CD4-positive, alpha-beta T cell (primary cell): ENCODE measurements around the gene ADAM8. TPM values are rescaled to one million over a fixed set of nuclear protein-coding genes. Genes with fewer than 3 reads are reported as not detected.

Experiments
- ATAC-seq: fragments of 200-7000 bp; cut with Tn5 transposase; one replicate; pipeline ENCODE4 v1.10.0; 2022; ENCODE audit warnings: mild to moderate bottlenecking; ENCODE audit not compliant: poor library complexity
- CTCF ChIA-PET: fragments of 350-600 bp; sonication (Branson Sonifier 250); formaldehyde crosslinking; loops from one replicate; lab custom pipeline; 2021; ENCODE audit warnings: antibody characterized with exemption, inconsistent platforms; lab: Charles Lee
- POLR2A ChIA-PET: fragments of 350-600 bp; sonication (Branson Sonifier 250); formaldehyde crosslinking; loops from one replicate; lab custom pipeline; 2021; ENCODE audit warnings: antibody characterized with exemption, inconsistent platforms; lab: Charles Lee
- DNase-seq, 14 experiments: peaks; one replicate each; pipeline ENCODE4 v3.0.0-alpha.2; 2013 to 2020; ENCODE audit warnings: mixed read lengths in 2 of 14
- H3K27ac ChIP-seq, 2 donors: one replicate each; pipeline versions ENCODE4 v1.5.1 to v1.7.0; 2013; ENCODE audit warnings: low read length in 2 of 2, low read depth in 1 of 2, mild to moderate bottlenecking in 1 of 2
- H3K27me3 ChIP-seq, 2 experiments: 1 replicate in 1 of 2; 2 replicates in 1 of 2; pipeline versions ENCODE4 v1.6.1 to v1.7.0; 2013; ENCODE audit warnings: low read length in 2 of 2, control low read depth in 1 of 2, mild to moderate bottlenecking in 1 of 2, moderate library complexity in 1 of 2; ENCODE audit not compliant: insufficient read depth in 2 of 2, control insufficient read depth in 1 of 2
- H3K36me3 ChIP-seq: one replicate; pipeline ENCODE4 v1.6.1; 2013; ENCODE audit warnings: low read length, control low read depth; ENCODE audit not compliant: insufficient read depth
- H3K4me1 ChIP-seq: one replicate; pipeline ENCODE4 v1.6.1; 2013; ENCODE audit warnings: low read length, control low read depth; ENCODE audit not compliant: insufficient read depth
- H3K4me3 ChIP-seq: one replicate; pipeline ENCODE4 v1.5.1; 2013; ENCODE audit warnings: mild to moderate bottlenecking, low read length, moderate library complexity
- H3K9me3 ChIP-seq, 2 experiments: 1 replicate in 1 of 2; 2 replicates in 1 of 2; pipeline versions ENCODE4 v1.6.1 to v1.7.0; 2013; ENCODE audit warnings: low read length in 2 of 2, mild to moderate bottlenecking in 2 of 2, control low read depth in 1 of 2, moderate library complexity in 1 of 2; ENCODE audit not compliant: control insufficient read depth in 1 of 2, insufficient read depth in 1 of 2
- H3K27ac Mint-ChIP-seq: one replicate; pipeline ENCODE4 v1.8.0; 2020; ENCODE audit warnings: mixed read lengths
- H3K27me3 Mint-ChIP-seq: one replicate; pipeline ENCODE4 v1.8.0; 2021; ENCODE audit warnings: mixed read lengths
- H3K36me3 Mint-ChIP-seq: one replicate; pipeline ENCODE4 v1.8.0; 2021; ENCODE audit warnings: low read depth, mixed read lengths
- H3K4me1 Mint-ChIP-seq: one replicate; pipeline ENCODE4 v1.8.0; 2021; ENCODE audit warnings: low read depth, mixed read lengths
- H3K4me3 Mint-ChIP-seq: one replicate; pipeline ENCODE4 v1.8.0; 2020; ENCODE audit warnings: mild to moderate bottlenecking, mixed read lengths
- H3K9me3 Mint-ChIP-seq: one replicate; pipeline ENCODE4 v1.8.0; 2020; ENCODE audit warnings: mixed read lengths
- CTCF ChIP-seq: fragments of 200-600 bp; IDR thresholded peaks from one replicate; pipeline ENCODE4 v1.8.0; 2022; ENCODE audit warnings: antibody characterized with exemption, mild to moderate bottlenecking
- intact Hi-C, 2 experiments: fragments of 100-400 bp; cut with DNase I in 1 of 2; cut with micrococcal nuclease in 1 of 2; formaldehyde crosslinking; loops; one replicate each; pipeline versions ENCODE4 v1.15.1 to v1.9.0; 2023 to 2025; cut with DNase I, micrococcal nuclease
- total RNA-seq, 174 experiments: library from RNA in 2 of 174; stranded (reverse) in 2 of 174; gene quantifications; one replicate each; pipeline ENCODE4 v1.2.3 and lab custom pipeline; 2021 to 2026

The ADAM8 gene
- total RNA-seq, 2 experiments from 2014 or later: 95.6 to 95.9 TPM

- Histone ChIP-seq H3K4me3 (no peak overlapping the region), H3K36me3 (no peaks in the 10 kb centered on the region), H3K27me3 (no peaks in the 10 kb centered on the region), H3K9me3 (no peaks in the 10 kb centered on the region), H3K4me1 (peaks cover 17% of the 10 kb centered on the region), H3K27ac (no peak overlapping the region)
- no peak overlapping the region for H3K4me3 Mint-ChIP-seq
- no peak overlapping the region for H3K27ac Mint-ChIP-seq
- H3K4me1 Mint-ChIP-seq: peaks cover 16% of the 10 kb centered on the region
- ATAC-seq: no peak
- CTCF ChIA-PET: no interaction called here
- DNase-seq: no peak
- H3K9me3 Mint-ChIP-seq: no peaks in the 10 kb centered on the region
- TF ChIP-seq CTCF: no peak
- H3K36me3 Mint-ChIP-seq: no peaks in the 10 kb centered on the region
- intact Hi-C loops: no loop called here
- POLR2A ChIA-PET: no interaction called here
- no peaks in the 10 kb centered on the region for H3K27me3 Mint-ChIP-seq
Observed at GRCh38 chr10:133253361-133253955, 23.2 kb downstream of the ADAM8 start.

GRCh38 chr10:133252223-133252552 is 24.5 kb downstream of the ADAM8 start:
- no peak for ATAC-seq

GRCh38 chr10:133251388-133252222 is 25.1 kb downstream of the ADAM8 start:
- TF ChIP-seq CTCF: no peak
- no peaks in the 10 kb centered on the region for H3K27me3 Mint-ChIP-seq
- H3K9me3 Mint-ChIP-seq: no peaks in the 10 kb centered on the region
- ChIA-PET POLR2A (no interaction called here), CTCF (no interaction called here)
- ATAC-seq: no peak
- H3K36me3 Mint-ChIP-seq: no peaks in the 10 kb centered on the region
- Histone ChIP-seq H3K27me3 (no peaks in the 10 kb centered on the region), H3K27ac (no peak overlapping the region), H3K4me1 (no peaks in the 10 kb centered on the region), H3K9me3 (no peaks in the 10 kb centered on the region), H3K4me3 (no peak overlapping the region), H3K36me3 (no peaks in the 10 kb centered on the region)
- H3K27ac Mint-ChIP-seq: no peak overlapping the region
- no peak for DNase-seq
- no peak overlapping the region for H3K4me3 Mint-ChIP-seq
- intact Hi-C loops: no loop called here
- H3K4me1 Mint-ChIP-seq: no peaks in the 10 kb centered on the region

More at GRCh38 chr10:133252223-133252552, 24.5 kb downstream of the ADAM8 start:
- POLR2A ChIA-PET: no interaction called here
- Mint-ChIP-seq H3K27me3 (no peaks in the 10 kb centered on the region), H3K36me3 (no peaks in the 10 kb centered on the region), H3K9me3 (no peaks in the 10 kb centered on the region), H3K4me1 (peaks cover 4% of the 10 kb centered on the region), H3K27ac (no peak overlapping the region), H3K4me3 (no peak overlapping the region)
- H3K27me3 ChIP-seq: no peaks in the 10 kb centered on the region
- no peaks in the 10 kb centered on the region for H3K9me3 ChIP-seq
- TF ChIP-seq CTCF: no peak
- intact Hi-C loops: no loop called here
- DNase-seq: no peak
- no peak overlapping the region for H3K27ac ChIP-seq
- H3K36me3 ChIP-seq: no peaks in the 10 kb centered on the region
- CTCF ChIA-PET: no interaction called here
- no peak overlapping the region for H3K4me3 ChIP-seq
- H3K4me1 ChIP-seq: peaks cover 5% of the 10 kb centered on the region
